Keratinocyte (primary cell): ENCODE results near the gene CCS.

Source experiments
- CTCF ChIP-seq, 3 experiments: IDR thresholded peaks in 1 of 3; conservative IDR thresholded peaks in 1 of 3; optimal IDR thresholded peaks in 1 of 3; 2 replicates in 2 of 3; 3 replicates in 1 of 3; pipeline versions ENCODE3 to v1.5.1; 2011; ENCODE audit warnings: low read length in 3 of 3, mild to moderate bottlenecking in 3 of 3, moderate library complexity in 2 of 3, control low read depth in 1 of 3, inconsistent platforms in 1 of 3; ENCODE audit not compliant: insufficient read depth in 2 of 3; ENCODE audit errors: extremely low read depth in 1 of 3
- EZH2 ChIP-seq: IDR thresholded peaks from one replicate; pipeline ENCODE4 v1.6.1; 2012; ENCODE audit warnings: inconsistent platforms, mild to moderate bottlenecking, low read length, moderate library complexity

DNA sequence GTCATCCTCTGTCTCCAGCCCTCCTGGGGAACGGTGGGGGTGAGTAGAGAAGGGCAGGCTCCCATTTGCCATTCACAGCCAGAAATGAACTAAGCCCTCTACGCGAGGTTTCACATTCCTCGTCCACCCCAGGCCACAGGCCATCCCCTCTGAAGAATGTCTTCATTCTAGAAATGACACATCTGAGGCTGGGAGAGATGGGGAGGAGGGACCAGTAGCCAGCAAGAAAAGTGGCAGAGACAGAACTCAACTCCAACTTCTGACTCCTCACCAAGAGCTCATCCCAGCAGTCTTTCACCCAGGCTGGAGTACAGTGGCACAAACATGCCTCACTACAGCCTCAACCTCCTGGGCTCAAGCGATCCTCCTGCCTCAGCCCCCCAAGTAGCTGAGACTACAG, 28.0 kb upstream of the CCS start:
- no peak for TF ChIP-seq CTCF (optimal IDR thresholded peaks at IDR 0.05 in 1 of 3, IDR thresholded peaks at IDR 0.05 in 1 of 3, conservative IDR thresholded peaks at IDR 0.05 in 1 of 3; ENCODE audit: extremely low read depth in 1 of 3, insufficient read depth in 2 of 3, low read length in 3 of 3)
- TF ChIP-seq EZH2: no peak
